Endothelial cell of umbilical vein (primary cell): ENCODE results near the gene COL4A1. TPM values are rescaled to one million over a fixed set of nuclear protein-coding genes. Genes with fewer than 3 reads are reported as not detected.

ENCODE experiments used
- BruUV-seq: library from RNA; stranded (reverse); fragments of 400-500 nt; replicated peaks from 2 replicates; lab custom pipeline; 2021; lab: Mats Ljungman, UMichigan
- CTCF ChIA-PET: fragments of 300-600, 350-600 bp; sonication (Branson Sonifier 250); formaldehyde crosslinking; loops from one replicate; lab custom pipeline; 2021; ENCODE audit warnings: antibody characterized with exemption, inconsistent platforms; lab: Charles Lee
- POLR2A ChIA-PET: fragments of 300-600, 350-600 bp; sonication (Branson Sonifier 250); formaldehyde crosslinking; loops from one replicate; lab custom pipeline; 2021; ENCODE audit warnings: antibody characterized with exemption, inconsistent platforms; lab: Charles Lee
- DNase-seq: peaks from one replicate; pipeline ENCODE4 v3.0.0-alpha.2; 2011; ENCODE audit warnings: low read depth, low spot score
- FAIRE-seq: peaks from 2 replicates; lab custom pipeline; 2011; peaks lifted over from hg19 to GRCh38; lab: Jason Lieb, UNC
- H2AFZ ChIP-seq: 2 replicates; pipeline ENCODE4 v1.6.0; 2012; ENCODE audit warnings: low read depth, low read length, control low read depth, inconsistent platforms
- H3K27ac ChIP-seq: 2 replicates; pipeline ENCODE4 v1.5.1; 2011; ENCODE audit warnings: low read depth, mild to moderate bottlenecking, control low read depth, low read length, moderate library complexity; ENCODE audit not compliant: insufficient read depth
- H3K27me3 ChIP-seq, 2 experiments: 2 replicates each; pipeline versions ENCODE4 v1.6.0 to v1.6.1; 2011; ENCODE audit warnings: low read length in 2 of 2, mixed read lengths in 1 of 2; ENCODE audit not compliant: control insufficient read depth in 2 of 2, insufficient read depth in 2 of 2
- H3K36me3 ChIP-seq, 2 experiments: 2 replicates in 1 of 2; 3 replicates in 1 of 2; pipeline ENCODE4 v1.5.1; 2011; ENCODE audit warnings: low read length in 2 of 2, mild to moderate bottlenecking in 1 of 2, moderate library complexity in 1 of 2; ENCODE audit not compliant: control insufficient read depth in 2 of 2, insufficient read depth in 2 of 2; ENCODE audit errors: extremely low read depth in 1 of 2
- H3K4me1 ChIP-seq: 3 replicates; pipeline ENCODE4 v1.5.1; 2011; ENCODE audit warnings: mild to moderate bottlenecking, low read length; ENCODE audit not compliant: control insufficient read depth, insufficient read depth; ENCODE audit errors: extremely low read depth
- H3K4me2 ChIP-seq: 2 replicates; pipeline ENCODE4 v1.6.1; 2011; ENCODE audit warnings: low read length, control low read depth, mixed read lengths; ENCODE audit not compliant: insufficient read depth
- H3K4me3 ChIP-seq, 3 experiments: fragments of 200-600 bp in 1 of 3; sonication (generic), shearing (Covaris generic) in 1 of 3; replicated peaks in 1 of 3; 2 replicates each; pipeline ENCODE4 v1.5.1; 2011 to 2016; ENCODE audit warnings: control low read depth in 3 of 3, low read length in 3 of 3, mild to moderate bottlenecking in 2 of 3, inconsistent platforms in 1 of 3, low read depth in 1 of 3, moderate library complexity in 1 of 3; ENCODE audit not compliant: insufficient read depth in 1 of 3
- H3K79me2 ChIP-seq: 2 replicates; pipeline ENCODE4 v1.6.0; 2012; ENCODE audit warnings: low read length, inconsistent platforms; ENCODE audit not compliant: control insufficient read depth, insufficient read depth
- H3K9ac ChIP-seq: replicated peaks from 2 replicates; pipeline ENCODE3; 2011; ENCODE audit warnings: low read length, control low read depth; ENCODE audit not compliant: insufficient read depth; ENCODE audit errors: extremely low read depth
- H3K9me1 ChIP-seq: replicated peaks from 3 replicates; pipeline ENCODE4 v1.6.0; 2011; ENCODE audit warnings: mild to moderate bottlenecking, low read length; ENCODE audit not compliant: control insufficient read depth, insufficient read depth; ENCODE audit errors: extremely low read depth
- H3K9me3 ChIP-seq: replicated peaks from 2 replicates; pipeline ENCODE4 v1.5.1; 2012; ENCODE audit warnings: low read length, inconsistent platforms; ENCODE audit not compliant: control insufficient read depth, insufficient read depth
- H4K20me1 ChIP-seq: replicated peaks from 2 replicates; pipeline ENCODE3; 2011; ENCODE audit warnings: mild to moderate bottlenecking, low read length; ENCODE audit not compliant: control insufficient read depth, insufficient read depth; ENCODE audit errors: extremely low read depth
- EZH2 ChIP-seq: IDR thresholded peaks from 2 replicates; pipeline ENCODE4 v1.6.1; 2012; ENCODE audit warnings: borderline replicate concordance, low read depth, mild to moderate bottlenecking, moderate library complexity, low read length, inconsistent platforms; ENCODE audit not compliant: severe bottlenecking
- FOS ChIP-seq: IDR thresholded peaks from 2 replicates; pipeline ENCODE4 v1.6.1; 2011; ENCODE audit warnings: mild to moderate bottlenecking, low read length, moderate library complexity, borderline replicate concordance; ENCODE audit not compliant: insufficient read depth
- GATA2 ChIP-seq: IDR thresholded peaks from 2 replicates; pipeline ENCODE4 v1.7.0; 2011; ENCODE audit warnings: low read depth, mild to moderate bottlenecking, moderate library complexity, mixed read lengths, low read length; ENCODE audit not compliant: insufficient read length, insufficient read depth
- JUN ChIP-seq: IDR thresholded peaks from 2 replicates; pipeline ENCODE4 v1.6.1; 2011; ENCODE audit warnings: borderline replicate concordance, low read depth; ENCODE audit not compliant: insufficient read length, insufficient read depth
- MYC ChIP-seq: IDR thresholded peaks from one replicate; pipeline ENCODE4 v1.6.1; 2011; ENCODE audit warnings: mild to moderate bottlenecking, low read depth, low read length
- POLR2A ChIP-seq: IDR thresholded peaks from 2 replicates; pipeline ENCODE4 v1.6.1; 2012; ENCODE audit warnings: low read depth, mild to moderate bottlenecking, control low read depth, low read length
- POLR2AphosphoS5 ChIP-seq: IDR thresholded peaks from 2 replicates; pipeline ENCODE4 v1.6.1; 2012; ENCODE audit warnings: low read depth, mild to moderate bottlenecking, control low read depth, low read length, moderate library complexity; ENCODE audit not compliant: insufficient read depth
- dilution Hi-C: fragments of 300-500 bp; cut with MboI; formaldehyde crosslinking; loops from one replicate; pipeline ENCODE4 v1.15.0; 2019; ENCODE audit warnings: low sequenced_read_pairs; ENCODE audit not compliant: extremely low pct_ligation_motif_present
- intact Hi-C: fragments of 100-400 bp; cut with micrococcal nuclease; formaldehyde crosslinking; loops from one replicate; pipeline ENCODE4 v1.10.0; 2022
- polyA plus RNA-seq, 4 experiments: library from polyadenylated mRNA; depleted of rRNA in 3 of 4; stranded (reverse) in 3 of 4; unstranded in 1 of 4; fragments of >200 nt; gene quantifications; 2 replicates each; pipeline versions ENCODE4 v1.2.1 to v1.2.3, GENCODE V29; 2011 to 2012; ENCODE audit warnings: missing spikeins in 1 of 4
- total RNA-seq: library from RNA; stranded (reverse); gene quantifications from 2 replicates; pipeline ENCODE4 v1.2.3, GENCODE V29; 2021
- TF ChIP-seq, protein P1 (sequence below), 2 donors: IDR thresholded peaks; 1 replicate in 1 of 2; 2 replicates in 1 of 2; pipeline ENCODE4 v1.5.1; 2011; ENCODE audit warnings: low read length in 2 of 2, mild to moderate bottlenecking in 2 of 2, moderate library complexity in 2 of 2, control low read depth in 1 of 2, inconsistent platforms in 1 of 2, low read depth in 1 of 2; ENCODE audit not compliant: insufficient read depth in 1 of 2; ENCODE audit errors: extremely low read depth in 1 of 2
- TF ChIP-seq, protein P2 (sequence below): IDR thresholded peaks from 2 replicates; pipeline ENCODE4 v1.6.1; 2011; ENCODE audit not compliant: insufficient read depth, insufficient read length

Gene COL4A1
- total and polyA plus RNA-seq, 2 donors (not counting 3 experiments of a cell fraction or from before 2014, with no cell fraction given), result 384 to 1,119 TPM

GRCh38 chr13:110327051-110327721, 20.2 kb upstream of the COL4A1 start:
- ChIA-PET CTCF (interaction anchor here (1.9 kb wide), 1 partner anchor 13 kb away, joined by 6 read pairs; no protein-coding TSS in a partner anchor), POLR2A (no interaction called here)
- TF ChIP-seq POLR2AphosphoS5, result no peak
- no peak for TF ChIP-seq FOS
- TF ChIP-seq EZH2, result no peak
- TF ChIP-seq, protein P1, sequence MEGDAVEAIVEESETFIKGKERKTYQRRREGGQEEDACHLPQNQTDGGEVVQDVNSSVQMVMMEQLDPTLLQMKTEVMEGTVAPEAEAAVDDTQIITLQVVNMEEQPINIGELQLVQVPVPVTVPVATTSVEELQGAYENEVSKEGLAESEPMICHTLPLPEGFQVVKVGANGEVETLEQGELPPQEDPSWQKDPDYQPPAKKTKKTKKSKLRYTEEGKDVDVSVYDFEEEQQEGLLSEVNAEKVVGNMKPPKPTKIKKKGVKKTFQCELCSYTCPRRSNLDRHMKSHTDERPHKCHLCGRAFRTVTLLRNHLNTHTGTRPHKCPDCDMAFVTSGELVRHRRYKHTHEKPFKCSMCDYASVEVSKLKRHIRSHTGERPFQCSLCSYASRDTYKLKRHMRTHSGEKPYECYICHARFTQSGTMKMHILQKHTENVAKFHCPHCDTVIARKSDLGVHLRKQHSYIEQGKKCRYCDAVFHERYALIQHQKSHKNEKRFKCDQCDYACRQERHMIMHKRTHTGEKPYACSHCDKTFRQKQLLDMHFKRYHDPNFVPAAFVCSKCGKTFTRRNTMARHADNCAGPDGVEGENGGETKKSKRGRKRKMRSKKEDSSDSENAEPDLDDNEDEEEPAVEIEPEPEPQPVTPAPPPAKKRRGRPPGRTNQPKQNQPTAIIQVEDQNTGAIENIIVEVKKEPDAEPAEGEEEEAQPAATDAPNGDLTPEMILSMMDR (IDR thresholded peaks at IDR 0.05; ENCODE audit: extremely low read depth in 1 of 2, insufficient read depth in 1 of 2, low read depth in 1 of 2, low read length in 2 of 2), result no peak
- TF ChIP-seq GATA2, result no peak
- TF ChIP-seq MYC, result no peak
- TF ChIP-seq POLR2A, result no peak
- TF ChIP-seq, protein P2, sequence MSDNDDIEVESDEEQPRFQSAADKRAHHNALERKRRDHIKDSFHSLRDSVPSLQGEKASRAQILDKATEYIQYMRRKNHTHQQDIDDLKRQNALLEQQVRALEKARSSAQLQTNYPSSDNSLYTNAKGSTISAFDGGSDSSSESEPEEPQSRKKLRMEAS, result no peak
- no peak for TF ChIP-seq JUN
- Histone ChIP-seq H3K9ac (no peak overlapping the region), H3K9me3 (no peaks in the 10 kb centered on the region), H2AFZ (no peak overlapping the region), H3K9me1 (no peaks in the 10 kb centered on the region), H3K4me3 (no peak overlapping the region), H4K20me1 (no peaks in the 10 kb centered on the region), H3K4me1 (peaks cover 15% of the 10 kb centered on the region), H3K36me3 (peaks cover 1 to 4% of the 10 kb centered on the region in 2 experiments), H3K79me2 (peaks cover 61% of the 10 kb centered on the region), H3K4me2 (no peak overlapping the region), H3K27ac (no peak overlapping the region), H3K27me3 (no peaks in the 10 kb centered on the region)
- dilution Hi-C loops (no loop called here), intact Hi-C loops (no loop called here)
- FAIRE-seq (no peak), DNase-seq (no peak)
- BruUV-seq, result no TSS peak
